H4 (cell line): Measurements from ENCODE around the gene SCNN1G. TPM values are rescaled to one million over a fixed set of nuclear protein-coding genes. Genes with fewer than 3 reads are reported as not detected.
A peak's percentile ranks its signal among the peaks of the same experiment; 100 is the strongest.

Source experiments
- DNase-seq: peaks from one replicate; pipeline ENCODE4 v3.0.0-alpha.2; 2015; ENCODE audit warnings: low spot score
- total RNA-seq: library from RNA; depleted of rRNA; stranded (reverse); fragments of >200 nt; shearing (Covaris generic); gene quantifications from 2 replicates; pipeline ENCODE4 v1.2.3, GENCODE V29; 2014

The SCNN1G gene
- total RNA-seq, 1 experiment from 2014 or later, result not detected

GRCh38 chr16:23152386-23153178 is 30.0 kb upstream of the SCNN1G start:
- DNase-seq, result no peak

DNA sequence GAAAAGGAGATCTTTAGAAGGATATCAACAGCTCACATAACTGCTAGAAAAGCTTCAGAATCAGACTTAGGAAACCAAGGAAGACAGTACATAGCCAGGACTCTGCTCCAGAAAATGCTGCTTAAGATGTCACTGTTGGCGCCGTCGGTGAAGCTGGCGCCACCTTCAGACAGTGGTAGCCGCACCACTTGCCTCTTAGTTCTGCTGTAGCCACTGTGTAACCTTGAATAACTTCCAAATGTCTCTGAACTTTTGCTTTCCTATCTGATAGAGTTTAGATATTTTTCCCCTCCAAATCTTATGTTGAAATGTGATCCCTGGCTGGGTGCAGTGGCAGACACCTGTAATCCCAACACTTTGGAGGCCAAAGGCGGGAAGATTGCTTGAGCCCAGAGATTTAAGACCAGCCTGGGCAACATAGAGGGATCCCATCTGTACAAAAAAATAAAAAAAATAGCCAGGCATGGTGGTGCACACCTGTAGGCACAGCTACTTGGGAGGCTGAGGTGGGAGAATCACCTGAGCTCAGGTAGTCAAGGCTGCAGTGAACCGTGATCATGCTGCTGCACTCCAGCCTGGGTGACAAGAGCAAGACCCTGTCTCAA is 27.0 kb upstream of the SCNN1G start:
- DNase-seq, result no peak

DNA sequence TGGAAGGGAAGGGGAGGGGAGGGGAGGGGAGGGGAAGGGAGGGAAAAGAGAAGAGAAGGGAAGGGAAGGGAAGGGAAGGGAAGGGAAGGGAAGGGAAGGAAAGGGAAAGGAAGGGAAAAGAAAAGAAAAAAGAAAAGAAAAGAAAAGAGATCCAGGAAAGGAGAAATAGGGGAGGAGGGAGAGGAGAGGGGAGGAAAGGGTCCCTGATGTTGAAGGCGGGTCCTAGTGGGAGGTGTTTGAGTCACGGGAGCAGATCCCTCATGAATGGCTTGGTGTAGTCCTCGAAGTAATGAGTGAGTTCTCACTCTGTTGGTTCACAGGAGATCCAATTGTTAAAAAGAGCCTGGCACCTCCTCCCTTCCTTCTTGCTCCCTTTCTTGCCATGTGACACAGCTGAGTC is 26.4 kb upstream of the SCNN1G start:
- DNase-seq, result no peak

GRCh38 chr16:23156946-23157460 is 25.5 kb upstream of the SCNN1G start:
- DNase-seq, result no peak

- no peak for DNase-seq
These were observed 24.4 kb upstream of the SCNN1G start for GRCh38 chr16:23158114-23158513.

DNA sequence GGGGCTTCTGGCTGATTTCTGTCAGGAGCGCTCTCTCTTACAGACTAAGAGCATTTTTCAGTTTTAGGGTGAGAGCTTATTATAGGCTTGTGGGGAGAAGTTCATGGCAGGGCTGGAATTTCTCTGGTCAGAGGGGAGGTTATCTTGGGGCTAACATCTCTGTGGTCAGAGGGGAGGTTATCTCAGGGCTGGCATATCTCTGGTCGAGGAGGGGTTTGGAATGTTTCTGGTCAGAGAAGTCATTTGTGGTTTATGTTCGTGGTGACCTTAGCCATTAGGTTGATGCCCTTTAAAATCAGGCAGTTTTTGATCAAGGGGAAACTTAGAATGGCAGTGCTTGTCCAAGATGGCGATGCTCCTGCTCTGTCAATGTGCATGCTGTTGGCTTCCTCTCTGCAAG is 22.5 kb upstream of the SCNN1G start:
- DNase-seq, result no peak

GRCh38 chr16:23160574-23160973 is 22.0 kb upstream of the SCNN1G start:
- DNase-seq, result no peak

GRCh38 chr16:23163921-23164320 is 18.6 kb upstream of the SCNN1G start:
- no peak for DNase-seq

- no peak for DNase-seq
These were observed 17.8 kb upstream of the SCNN1G start for GRCh38 chr16:23164736-23165135.

GRCh38 chr16:23172583-23172982 is 10.0 kb upstream of the SCNN1G start:
- DNase-seq, result no peak

- no peak for DNase-seq
These were observed 9.6 kb upstream of the SCNN1G start for GRCh38 chr16:23172994-23173393.

GRCh38 chr16:23174622-23175021 is 7.9 kb upstream of the SCNN1G start:
- no peak for DNase-seq

GRCh38 chr16:23175651-23176050 is 6.9 kb upstream of the SCNN1G start:
- DNase-seq, result no peak

DNA sequence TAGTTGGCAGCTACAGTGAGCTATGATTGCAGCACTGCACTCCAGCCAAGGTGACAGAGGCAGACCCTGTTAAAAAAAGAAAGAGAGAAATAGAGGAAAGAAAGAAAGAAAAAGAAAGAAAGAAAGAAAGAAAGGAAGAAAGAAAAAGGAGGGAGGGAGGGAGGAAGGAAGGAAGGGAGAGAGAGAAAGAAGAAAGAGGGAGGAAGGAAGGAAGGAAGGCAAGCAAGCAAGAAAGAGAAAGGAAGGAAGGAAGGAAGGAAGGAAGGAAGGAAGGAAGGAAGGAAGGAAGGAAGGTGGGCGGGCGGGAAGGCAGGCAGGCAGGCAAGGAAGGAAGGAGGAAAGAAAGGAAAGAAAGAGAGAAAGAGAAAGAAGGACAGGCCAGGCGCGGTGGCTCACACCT is 1.0 kb upstream of the SCNN1G start:
- DNase-seq, result no peak

DNA sequence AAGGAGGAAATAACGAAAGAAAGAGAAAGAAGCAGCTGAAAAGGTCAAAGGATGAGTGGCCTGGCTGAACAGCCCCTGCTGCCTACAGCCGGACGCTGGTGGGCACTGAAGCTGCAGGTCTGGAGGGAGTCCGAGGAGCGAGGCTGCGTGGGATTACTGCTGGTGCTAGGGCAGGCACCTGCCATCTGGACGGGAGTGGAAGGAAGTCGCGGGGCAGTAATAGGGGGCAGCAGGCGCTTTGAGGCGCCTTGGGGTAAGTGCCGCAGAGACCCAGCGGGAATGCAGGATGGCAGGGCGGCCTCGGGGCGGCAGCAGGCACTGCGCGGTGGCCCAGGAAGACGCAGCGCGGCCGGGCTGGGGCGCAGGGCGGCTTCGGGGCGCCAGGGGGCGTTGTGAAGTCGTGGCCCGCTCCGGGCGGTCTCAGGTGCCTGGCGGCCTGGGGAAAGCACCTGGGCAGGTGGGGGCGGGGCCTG is 303 bp upstream of the SCNN1G start:
- DNase-seq, result peak; percentile 63

DNA sequence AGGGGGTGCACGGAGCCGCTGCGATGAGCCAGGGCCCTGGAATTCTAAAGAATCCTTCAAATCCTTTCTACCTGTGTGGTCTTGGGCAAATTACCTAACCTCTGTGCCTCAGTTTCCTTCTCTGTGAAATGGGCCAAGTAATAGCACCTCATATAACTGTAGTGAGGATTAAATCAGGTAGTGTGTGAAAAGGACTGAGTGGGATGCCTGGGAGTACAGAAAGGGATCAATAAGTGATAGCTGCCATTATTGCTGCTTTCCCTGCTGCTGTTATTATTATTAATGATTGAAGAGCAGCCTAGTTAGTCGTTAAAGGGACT is 958 bp downstream of the SCNN1G start:
- DNase-seq, result no peak

GRCh38 chr16:23185656-23186055 is 3.1 kb downstream of the SCNN1G start:
- no peak for DNase-seq

- DNase-seq, result no peak
These were observed 3.6 kb downstream of the SCNN1G start for GRCh38 chr16:23186171-23186570.

DNA sequence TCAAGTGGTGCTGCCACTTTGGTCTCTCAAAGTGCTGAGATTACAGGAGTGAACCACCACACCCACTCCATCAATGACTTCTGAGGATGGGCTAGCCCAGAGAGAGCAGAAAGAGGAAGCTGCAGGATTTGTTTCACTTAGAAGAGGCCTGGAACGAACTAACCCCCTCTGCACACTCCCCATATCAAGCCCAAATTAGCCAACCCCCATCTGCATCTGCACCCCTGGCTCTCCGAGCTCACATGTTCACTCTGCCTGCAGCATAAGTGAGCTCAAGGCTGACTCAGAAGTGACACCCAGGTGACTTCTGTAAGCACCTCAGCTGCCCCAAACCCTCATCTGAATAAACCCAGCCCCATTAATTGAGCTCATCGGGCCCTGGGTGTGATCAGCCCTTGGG is 4.8 kb downstream of the SCNN1G start:
- DNase-seq, result no peak

GRCh38 chr16:23188911-23189310 is 6.4 kb downstream of the SCNN1G start:
- no peak for DNase-seq

GRCh38 chr16:23194497-23195221 is 12.1 kb downstream of the SCNN1G start:
- no peak for DNase-seq

- DNase-seq, result no peak
These were observed 12.9 kb downstream of the SCNN1G start for GRCh38 chr16:23195366-23195978.
